ENCODE results near the gene SERPINB3.
"Not testable (repeated sequence)": the region's sequence is repeated elsewhere in the genome, so short reads cannot be mapped to it uniquely, and the experiment has no call there.

DNA sequence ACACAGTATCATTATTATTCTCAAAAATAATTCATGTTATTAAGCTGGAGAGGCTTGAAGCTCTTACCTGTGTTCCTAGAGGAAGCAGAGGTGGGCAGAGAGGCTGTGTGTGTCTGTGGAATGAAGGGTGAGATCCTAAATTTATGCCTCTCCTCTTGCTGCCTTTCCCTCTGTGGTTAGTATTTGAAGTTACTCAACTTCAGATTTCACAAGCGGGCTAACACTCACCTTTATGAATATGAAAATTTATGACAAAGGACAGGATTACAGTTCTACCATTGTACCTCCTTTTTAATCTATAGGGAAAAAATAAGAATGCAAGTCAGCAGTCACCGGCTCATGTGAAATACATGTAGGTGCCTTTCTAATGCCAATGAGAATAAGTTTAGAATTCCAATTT, 17.6 kb downstream of the SERPINB3 start, which contains the start of gene SERPINB4:
- TF ChIP-seq, protein P1, sequence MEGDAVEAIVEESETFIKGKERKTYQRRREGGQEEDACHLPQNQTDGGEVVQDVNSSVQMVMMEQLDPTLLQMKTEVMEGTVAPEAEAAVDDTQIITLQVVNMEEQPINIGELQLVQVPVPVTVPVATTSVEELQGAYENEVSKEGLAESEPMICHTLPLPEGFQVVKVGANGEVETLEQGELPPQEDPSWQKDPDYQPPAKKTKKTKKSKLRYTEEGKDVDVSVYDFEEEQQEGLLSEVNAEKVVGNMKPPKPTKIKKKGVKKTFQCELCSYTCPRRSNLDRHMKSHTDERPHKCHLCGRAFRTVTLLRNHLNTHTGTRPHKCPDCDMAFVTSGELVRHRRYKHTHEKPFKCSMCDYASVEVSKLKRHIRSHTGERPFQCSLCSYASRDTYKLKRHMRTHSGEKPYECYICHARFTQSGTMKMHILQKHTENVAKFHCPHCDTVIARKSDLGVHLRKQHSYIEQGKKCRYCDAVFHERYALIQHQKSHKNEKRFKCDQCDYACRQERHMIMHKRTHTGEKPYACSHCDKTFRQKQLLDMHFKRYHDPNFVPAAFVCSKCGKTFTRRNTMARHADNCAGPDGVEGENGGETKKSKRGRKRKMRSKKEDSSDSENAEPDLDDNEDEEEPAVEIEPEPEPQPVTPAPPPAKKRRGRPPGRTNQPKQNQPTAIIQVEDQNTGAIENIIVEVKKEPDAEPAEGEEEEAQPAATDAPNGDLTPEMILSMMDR (IDR thresholded peaks at IDR 0.05; ENCODE audit: low read depth, low read length, poor library complexity, severe bottlenecking): not testable (repeated sequence)
- TF ChIP-seq EZH2phosphoT487 (IDR thresholded peaks at IDR 0.05; ENCODE audit: borderline replicate concordance, low read length): not testable (repeated sequence)
